HEK293 (cell line): ENCODE measurements around the gene ANGPTL5.

Experiments
- CTCF ChIA-PET: fragments of 350-600 bp; formaldehyde crosslinking; extraction: SDS; loops from one replicate; lab custom pipeline; 2021; ENCODE audit warnings: antibody characterized with exemption; lab: Yijun Ruan, JAX
- POLR2A ChIA-PET: fragments of 300-600 bp; formaldehyde crosslinking; extraction: SDS; loops from one replicate; lab custom pipeline; 2020; ENCODE audit warnings: antibody characterized with exemption, inconsistent platforms; lab: Yijun Ruan, JAX
- H3K27ac ChIP-seq: fragments of 200-500 bp; sonication (Bioruptor generic); 2 replicates; pipeline ENCODE4 v1.5.1; 2014; ENCODE audit warnings: low read depth, low read length, control low read depth, inconsistent platforms; ENCODE audit errors: extremely low read depth
- H3K36me3 ChIP-seq, 2 experiments: fragments of 200-500 bp in 1 of 2; sonication (Bioruptor generic) in 1 of 2; 1 replicate in 1 of 2; 2 replicates in 1 of 2; pipeline ENCODE4 v1.5.1; 2014 to 2017; ENCODE audit warnings: inconsistent platforms in 2 of 2, low read length in 2 of 2; ENCODE audit not compliant: control insufficient read depth in 2 of 2, insufficient read depth in 1 of 2
- H3K4me1 ChIP-seq: fragments of 200-500 bp; sonication (Bioruptor generic); 2 replicates; pipeline ENCODE4 v1.5.1; 2014; ENCODE audit warnings: mild to moderate bottlenecking, low read length, inconsistent platforms; ENCODE audit not compliant: control insufficient read depth, insufficient read depth
- H3K4me3 ChIP-seq: 2 replicates; pipeline ENCODE4 v1.5.1; 2011; ENCODE audit warnings: low read depth, mild to moderate bottlenecking, control low read depth, low read length, moderate library complexity
- H3K9me3 ChIP-seq: fragments of 200-500 bp; sonication (Bioruptor generic); 2 replicates; pipeline ENCODE4 v1.5.1; 2014; ENCODE audit warnings: low read depth, low read length, inconsistent platforms; ENCODE audit not compliant: control insufficient read depth, insufficient read depth
- BCL11A ChIP-seq: fragments of 450-650 bp; formaldehyde crosslinking; IDR thresholded peaks from 2 replicates; pipeline ENCODE4 v1.5.1; 2016; ENCODE audit warnings: low read depth, missing biosample characterization, missing genetic modification characterization
- CTCF ChIP-seq: fragments of 450-650 bp; formaldehyde crosslinking; IDR thresholded peaks from 2 replicates; pipeline ENCODE4 v1.5.1; 2016; ENCODE audit warnings: missing biosample characterization, missing genetic modification characterization
- HIC1 ChIP-seq: fragments of 450-650 bp; formaldehyde crosslinking; IDR thresholded peaks from 2 replicates; pipeline ENCODE4 v1.5.1; 2016; ENCODE audit warnings: missing biosample characterization, missing genetic modification characterization
- PRDM10 ChIP-seq: fragments of 450-650 bp; formaldehyde crosslinking; IDR thresholded peaks from 2 replicates; pipeline ENCODE4 v1.5.1; 2016; ENCODE audit warnings: missing biosample characterization, missing genetic modification characterization
- REST ChIP-seq: fragments of 450-650 bp; formaldehyde crosslinking; IDR thresholded peaks from 2 replicates; pipeline ENCODE4 v1.5.1; 2016; ENCODE audit warnings: missing biosample characterization, missing genetic modification characterization
- SCRT2 ChIP-seq: fragments of 450-650 bp; formaldehyde crosslinking; IDR thresholded peaks from 2 replicates; pipeline ENCODE4 v1.5.1; 2016; ENCODE audit warnings: missing biosample characterization, missing genetic modification characterization
- YY1 ChIP-seq: fragments of 450-650 bp; formaldehyde crosslinking; IDR thresholded peaks from 2 replicates; pipeline ENCODE4 v1.5.1; 2018; ENCODE audit warnings: missing biosample characterization, missing genetic modification characterization
- YY2 ChIP-seq: fragments of 450-650 bp; formaldehyde crosslinking; IDR thresholded peaks from 2 replicates; pipeline ENCODE4 v1.5.1; 2016; ENCODE audit warnings: missing biosample characterization, missing genetic modification characterization
- ZBTB8A ChIP-seq: fragments of 450-650 bp; formaldehyde crosslinking; IDR thresholded peaks from 2 replicates; pipeline ENCODE4 v1.5.1; 2016; ENCODE audit warnings: missing biosample characterization, missing genetic modification characterization
- ZNF112 ChIP-seq: fragments of 450-650 bp; formaldehyde crosslinking; IDR thresholded peaks from 2 replicates; pipeline ENCODE4 v1.5.0; 2017; ENCODE audit warnings: missing biosample characterization, missing genetic modification characterization
- ZNF155 ChIP-seq: fragments of 450-650 bp; formaldehyde crosslinking; IDR thresholded peaks from 2 replicates; pipeline ENCODE4 v1.5.1; 2016; ENCODE audit warnings: missing biosample characterization, missing genetic modification characterization
- ZNF211 ChIP-seq: fragments of 450-650 bp; formaldehyde crosslinking; IDR thresholded peaks from 2 replicates; pipeline ENCODE4 v1.5.1; 2016; ENCODE audit warnings: low read depth, missing biosample characterization, missing genetic modification characterization
- ZNF280C ChIP-seq: fragments of 450-650 bp; formaldehyde crosslinking; IDR thresholded peaks from 2 replicates; pipeline ENCODE4 v1.5.1; 2016; ENCODE audit warnings: missing biosample characterization, missing genetic modification characterization
- ZNF362 ChIP-seq: fragments of 450-650 bp; formaldehyde crosslinking; IDR thresholded peaks from 2 replicates; pipeline ENCODE4 v1.5.1; 2016; ENCODE audit warnings: missing biosample characterization, missing genetic modification characterization
- ZNF366 ChIP-seq: fragments of 450-650 bp; formaldehyde crosslinking; conservative IDR thresholded peaks from 2 replicates; pipeline ENCODE4 v1.5.1; 2016; ENCODE audit warnings: missing biosample characterization, missing genetic modification characterization
- ZNF555 ChIP-seq: fragments of 450-650 bp; formaldehyde crosslinking; conservative IDR thresholded peaks from 2 replicates; pipeline ENCODE4 v1.5.1; 2017; ENCODE audit warnings: missing biosample characterization, mild to moderate bottlenecking, missing genetic modification characterization, inconsistent platforms
- ZNF626 ChIP-seq: fragments of 450-650 bp; sonication (Bioruptor Pico); formaldehyde crosslinking; IDR thresholded peaks from 2 replicates; pipeline ENCODE4 v1.5.1; 2018; ENCODE audit warnings: missing biosample characterization, missing genetic modification characterization, inconsistent platforms
- ZNF664 ChIP-seq: fragments of 450-650 bp; formaldehyde crosslinking; IDR thresholded peaks from 2 replicates; pipeline ENCODE4 v1.5.1; 2016; ENCODE audit warnings: missing biosample characterization, missing genetic modification characterization
- ZNF747 ChIP-seq: fragments of 450-650 bp; formaldehyde crosslinking; IDR thresholded peaks from 2 replicates; pipeline ENCODE4 v1.5.1; 2016; ENCODE audit warnings: missing biosample characterization, missing genetic modification characterization

Gene ANGPTL5

GRCh38 chr11:101863361-101863760, 53.0 kb downstream of the ANGPTL5 start:
- Histone ChIP-seq H3K4me1 (no peaks in the 10 kb centered on the region), H3K4me3 (no peak overlapping the region), H3K27ac (no peak overlapping the region), H3K9me3 (no peaks in the 10 kb centered on the region), H3K36me3 (no peaks in the 10 kb centered on the region)
- no peak for TF ChIP-seq YY1 (tag by site-specific recombination)
- no peak for TF ChIP-seq ZNF362 (tag by site-specific recombination)
- no peak for TF ChIP-seq ZNF155
- TF ChIP-seq ZNF747 (tag by site-specific recombination): no peak
- no peak for TF ChIP-seq BCL11A (tag by site-specific recombination)
- TF ChIP-seq ZNF211: no peak
- TF ChIP-seq ZNF280C (tag by site-specific recombination): no peak
- no peak for TF ChIP-seq ZNF664 (tag by site-specific recombination)
- TF ChIP-seq ZBTB8A: no peak
- no peak for TF ChIP-seq ZNF366 (tag by site-specific recombination)
- no peak for TF ChIP-seq SCRT2 (tag by site-specific recombination)
- TF ChIP-seq ZNF112: no peak
- no peak for TF ChIP-seq ZNF555 (tag by site-specific recombination)
- ChIA-PET CTCF (interaction anchor here (0.7 to 10.5 kb wide), 10 partner anchors 16 to 749 kb away, joined by 3 to 196 read pairs (median 3); no protein-coding TSS in a partner anchor), POLR2A (interaction anchor here (0.5 kb wide), 1 partner anchor 37 kb away, joined by 3 read pairs; no protein-coding TSS in a partner anchor)

GRCh38 chr11:101862391-101863233, 53.7 kb downstream of the ANGPTL5 start:
- no peak overlapping the region for H3K27ac ChIP-seq
- no peaks in the 10 kb centered on the region for H3K4me1 ChIP-seq
- H3K4me3 ChIP-seq: no peak overlapping the region
- ChIA-PET CTCF (interaction anchor here (0.6 to 10.5 kb wide), 18 partner anchors 12 to 560 kb away, joined by 3 to 196 read pairs (median 4); partner anchors contain the start of gene CEP126), POLR2A (interaction anchor here (0.5 kb wide), 1 partner anchor 38 kb away, joined by 3 read pairs; no protein-coding TSS in a partner anchor)
- H3K36me3 ChIP-seq: no peaks in the 10 kb centered on the region
- no peaks in the 10 kb centered on the region for H3K9me3 ChIP-seq
- TF ChIP-seq ZNF626 (tag by site-specific recombination) (no peak), REST (tag by site-specific recombination) (no peak), PRDM10 (no peak), CTCF (tag by site-specific recombination) (no peak; the same call in 1 of the 2 replicates), HIC1 (no peak), YY2 (tag by site-specific recombination) (no peak)
